Heart left ventricle (tissue), 13 donors: ENCODE measurements around the gene CTDSP2.

ENCODE experiments used
- POLR2A ChIP-seq, 2 donors: fragments of 450-650 bp; IDR thresholded peaks; one replicate each; pipeline ENCODE4 v1.6.1; 2017; ENCODE audit warnings: antibody characterized with exemption in 2 of 2, mild to moderate bottlenecking in 2 of 2, moderate library complexity in 2 of 2
- TF ChIP-seq, protein P1 (sequence below), 12 donors: fragments of 200-600 bp; sonication (generic) in 4 of 12; IDR thresholded peaks; one replicate each; pipeline versions ENCODE4 v1.5.0 to v1.8.0; 2018 to 2022; ENCODE audit warnings: antibody characterized with exemption in 12 of 12, mild to moderate bottlenecking in 5 of 12
- donor health status: ischemic (EF 13 %, LVEDD 7.1; RV severe dilation, severe dysfunction).
- donor health status: DM: no; HTN: yes; CAD: no.
- donor health status: DM: no; HTN: no; CAD: no.
- donor health status: ischemic (EF 25% LVEDD 6.9; RV normal size, moderate dysfunction).
- donor health status: ischemic (EF 25% LVEDD 5.7; RV mildly dilated, moderate dysfunction).
- donor health status: ischemic (EF 35%, LVEDD 5.7; RV mildly dilated, moderate dysfunction).
- donor health status: nonischemic (EF 11% LVEDD 7.7; RV severe dilation, severe dysfunction).
- donor health status: DM: yes; HTN: yes; CAD: no.
- donor health status: PGD.
- donor health status: ischemic (EF 29% LVEDD 5.4; RV normal size, mild dysfunction).
- donor health status: nonischemic (EF 23%, LVEDD 6.1; RV moderate dilation, normal function).

DNA sequence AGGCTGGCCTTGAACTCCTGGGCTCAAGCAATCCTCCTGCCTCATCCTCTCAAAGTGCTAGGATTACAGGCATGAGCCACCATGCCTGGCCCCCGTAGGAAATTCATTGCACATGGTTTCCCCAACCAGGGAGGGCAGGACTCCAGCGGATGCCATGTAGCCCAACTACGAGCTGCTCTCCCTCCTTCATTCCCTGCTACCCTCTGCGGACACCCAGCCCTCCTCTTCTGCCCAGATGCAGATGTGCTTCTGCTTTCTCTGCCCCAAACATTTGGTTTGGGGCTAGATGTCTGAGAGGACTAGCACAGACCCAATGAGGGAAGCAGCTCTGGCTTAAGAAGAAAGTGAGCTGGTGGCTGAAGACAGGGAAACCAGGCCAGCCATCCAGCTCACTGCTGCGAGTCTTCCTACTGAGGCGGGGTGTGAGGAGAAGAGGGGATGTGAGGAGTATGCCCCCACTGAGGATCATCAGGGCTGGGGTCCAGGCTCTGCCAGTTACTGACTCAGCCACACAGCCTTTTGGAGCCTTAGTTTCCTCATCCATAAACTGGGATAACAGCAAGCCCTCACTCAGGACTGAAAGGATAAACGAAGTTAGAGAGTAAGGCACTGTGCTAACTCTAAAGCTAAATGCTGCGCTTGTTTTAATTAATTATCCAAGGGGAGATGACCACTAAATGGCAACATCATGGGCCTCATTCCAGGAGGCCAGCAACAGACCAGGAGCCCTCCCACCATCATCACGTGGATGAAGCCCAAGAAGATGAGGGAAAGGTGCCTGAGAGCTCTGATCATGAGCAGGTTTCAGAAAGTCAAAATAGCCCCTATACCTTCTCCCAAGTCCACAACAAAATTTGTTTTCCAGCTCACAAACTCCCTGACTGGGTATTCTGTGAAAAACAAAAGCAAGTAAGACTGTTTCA lies 10.9 kb downstream of the CTDSP2 start:
- TF ChIP-seq, protein P1, sequence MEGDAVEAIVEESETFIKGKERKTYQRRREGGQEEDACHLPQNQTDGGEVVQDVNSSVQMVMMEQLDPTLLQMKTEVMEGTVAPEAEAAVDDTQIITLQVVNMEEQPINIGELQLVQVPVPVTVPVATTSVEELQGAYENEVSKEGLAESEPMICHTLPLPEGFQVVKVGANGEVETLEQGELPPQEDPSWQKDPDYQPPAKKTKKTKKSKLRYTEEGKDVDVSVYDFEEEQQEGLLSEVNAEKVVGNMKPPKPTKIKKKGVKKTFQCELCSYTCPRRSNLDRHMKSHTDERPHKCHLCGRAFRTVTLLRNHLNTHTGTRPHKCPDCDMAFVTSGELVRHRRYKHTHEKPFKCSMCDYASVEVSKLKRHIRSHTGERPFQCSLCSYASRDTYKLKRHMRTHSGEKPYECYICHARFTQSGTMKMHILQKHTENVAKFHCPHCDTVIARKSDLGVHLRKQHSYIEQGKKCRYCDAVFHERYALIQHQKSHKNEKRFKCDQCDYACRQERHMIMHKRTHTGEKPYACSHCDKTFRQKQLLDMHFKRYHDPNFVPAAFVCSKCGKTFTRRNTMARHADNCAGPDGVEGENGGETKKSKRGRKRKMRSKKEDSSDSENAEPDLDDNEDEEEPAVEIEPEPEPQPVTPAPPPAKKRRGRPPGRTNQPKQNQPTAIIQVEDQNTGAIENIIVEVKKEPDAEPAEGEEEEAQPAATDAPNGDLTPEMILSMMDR (IDR thresholded peaks at IDR 0.05) = no peak
- no peak for TF ChIP-seq POLR2A (IDR thresholded peaks at IDR 0.05)
